ENCODE results near the gene CD55. TPM values are rescaled to one million over a fixed set of nuclear protein-coding genes. Genes with fewer than 3 reads are reported as not detected.

CD55 gene
- total RNA-seq, 1 experiment from 2014 or later, result 17.2 TPM

GRCh38 chr1:207333620-207334019, 12.1 kb downstream of the CD55 start:
- H3K27ac Mint-ChIP-seq, result no peak overlapping the region
- peaks cover 19% of the 10 kb centered on the region for H3K36me3 Mint-ChIP-seq
- ATAC-seq (no peak), DNase-seq (ENCODE audit: low spot score) (no peak)
- ChIA-PET POLR2A (no interaction called here), CTCF (no interaction called here)
- no peak for TF ChIP-seq TEAD4 (CRISPR knock-in tag; IDR thresholded peaks at IDR 0.05)
- TF ChIP-seq MLX (CRISPR knock-in tag; IDR thresholded peaks at IDR 0.05), result no peak
- TF ChIP-seq PRRX2 (CRISPR knock-in tag; IDR thresholded peaks at IDR 0.05), result no peak
- TF ChIP-seq SMAD3 (CRISPR knock-in tag; IDR thresholded peaks at IDR 0.05; ENCODE audit: borderline replicate concordance), result no peak
- no peak for TF ChIP-seq ZNF512 (CRISPR knock-in tag; IDR thresholded peaks at IDR 0.05; ENCODE audit: borderline replicate concordance)
- no peak for TF ChIP-seq GRHL2 (CRISPR knock-in tag; IDR thresholded peaks at IDR 0.05; ENCODE audit: insufficient replicate concordance, severe bottlenecking)
- TF ChIP-seq ZNF425 (CRISPR knock-in tag; conservative IDR thresholded peaks at IDR 0.05), result no peak
- no peak for TF ChIP-seq ATF2 (CRISPR knock-in tag; IDR thresholded peaks at IDR 0.05; ENCODE audit: borderline replicate concordance, low read depth)
- no peaks in the 10 kb centered on the region for H3K4me1 Mint-ChIP-seq
- H3K27me3 Mint-ChIP-seq (ENCODE audit: low read depth), result no peaks in the 10 kb centered on the region
- H3K4me3 Mint-ChIP-seq, result no peak overlapping the region
- peaks cover 4% of the 10 kb centered on the region; the same call in 1 of the 2 replicates for H3K9me3 Mint-ChIP-seq

- no peaks in the 10 kb centered on the region for H3K27me3 Mint-ChIP-seq (ENCODE audit: low read depth)
- ATAC-seq (no peak), DNase-seq (ENCODE audit: low spot score) (no peak)
- TF ChIP-seq NFATC4 (CRISPR knock-in tag; IDR thresholded peaks at IDR 0.05) (no peak), ZNF425 (CRISPR knock-in tag; conservative IDR thresholded peaks at IDR 0.05) (no peak), ZNF219 (CRISPR knock-in tag; IDR thresholded peaks at IDR 0.05; ENCODE audit: borderline replicate concordance) (no peak)
- no peaks in the 10 kb centered on the region for H3K4me1 Mint-ChIP-seq
- ChIA-PET POLR2A (no interaction called here), CTCF (interaction anchor here (1.3 to 2.4 kb wide), 2 partner anchors 67 to 250 kb away, joined by 5 to 6 read pairs; no protein-coding TSS in a partner anchor)
- no peak overlapping the region for H3K4me3 Mint-ChIP-seq
- H3K36me3 Mint-ChIP-seq, result peaks cover 19% of the 10 kb centered on the region
- H3K9me3 Mint-ChIP-seq, result peaks cover 4% of the 10 kb centered on the region; the same call in 1 of the 2 replicates
- no peak overlapping the region for H3K27ac Mint-ChIP-seq
These were observed 12.9 kb downstream of the CD55 start for GRCh38 chr1:207334337-207334736.

GRCh38 chr1:207335138-207335537, 13.7 kb downstream of the CD55 start:
- H3K4me1 Mint-ChIP-seq, result no peaks in the 10 kb centered on the region
- DNase-seq (ENCODE audit: low spot score) (no peak), ATAC-seq (no peak)
- H3K36me3 Mint-ChIP-seq, result peaks cover 19% of the 10 kb centered on the region
- no peak overlapping the region for H3K27ac Mint-ChIP-seq
- H3K27me3 Mint-ChIP-seq (ENCODE audit: low read depth), result no peaks in the 10 kb centered on the region
- peaks cover 4% of the 10 kb centered on the region; the same call in 1 of the 2 replicates for H3K9me3 Mint-ChIP-seq
- no peak overlapping the region for H3K4me3 Mint-ChIP-seq
- ChIA-PET CTCF (interaction anchor here (1.3 to 2.4 kb wide), 2 partner anchors 66 to 251 kb away, joined by 5 to 6 read pairs; no protein-coding TSS in a partner anchor), POLR2A (interaction anchor here (1.0 kb wide), 1 partner anchor 13 kb away, joined by 3 read pairs; no protein-coding TSS in a partner anchor)
- TF ChIP-seq TEAD1 (CRISPR knock-in tag; IDR thresholded peaks at IDR 0.05) (no peak), ARID4B (CRISPR knock-in tag; IDR thresholded peaks at IDR 0.05; ENCODE audit: borderline replicate concordance) (no peak), IRF2 (CRISPR knock-in tag; IDR thresholded peaks at IDR 0.05; ENCODE audit: borderline replicate concordance, low read depth) (no peak), USF2 (CRISPR knock-in tag; IDR thresholded peaks at IDR 0.05) (no peak), CDX4 (CRISPR knock-in tag; IDR thresholded peaks at IDR 0.05; ENCODE audit: borderline replicate concordance) (no peak)

Measured in WTC11 (cell line).